Measurements from ENCODE around the gene SFXN5.

The SFXN5 gene

DNA sequence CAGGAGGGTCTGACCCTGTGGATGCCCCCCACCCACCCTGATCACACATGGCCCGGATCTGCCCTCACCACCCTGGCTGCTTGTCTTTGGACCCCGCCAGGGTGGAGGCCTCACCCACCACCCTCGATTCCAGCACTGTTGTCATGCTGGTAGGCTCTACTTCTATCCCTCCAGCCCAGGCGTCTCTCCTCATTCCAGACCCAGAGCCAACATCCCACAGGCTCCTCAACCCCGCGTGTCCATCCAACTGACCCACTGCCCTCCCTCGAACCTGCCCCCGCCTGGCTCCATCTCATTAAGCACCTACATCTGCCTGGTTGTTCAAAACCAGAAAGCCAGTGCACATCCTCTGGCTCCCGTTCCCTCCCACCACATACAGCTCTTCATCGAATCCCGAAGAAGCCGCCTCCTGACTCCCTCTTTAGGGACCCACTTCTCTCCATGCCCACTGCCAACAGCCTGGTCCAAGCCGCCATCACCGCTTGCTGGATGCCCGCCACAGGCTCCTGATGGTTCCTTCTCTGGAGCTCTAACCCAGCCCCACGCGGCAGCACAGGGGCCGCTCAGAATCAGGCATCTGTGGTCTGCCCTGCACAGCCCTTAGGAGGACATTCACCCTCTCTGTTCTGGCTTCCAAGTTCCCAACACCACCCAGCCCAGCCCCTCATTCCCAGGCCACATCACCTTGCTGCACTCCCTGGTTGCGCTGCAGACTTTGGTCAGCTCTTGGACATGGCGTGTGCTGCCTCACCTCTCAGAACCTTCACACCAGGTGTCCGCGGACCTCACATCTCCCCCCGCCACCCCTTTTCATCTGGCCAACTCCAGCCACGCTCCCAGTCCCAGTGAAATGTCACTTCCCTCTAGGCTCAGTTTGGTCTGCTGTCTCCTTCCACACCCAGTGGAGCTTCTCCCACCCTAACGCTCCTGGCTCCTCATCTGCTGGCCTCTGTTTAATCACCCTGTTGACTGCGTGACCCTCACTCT is 111.2 kb downstream of the SFXN5 start:
- Mint-ChIP-seq H3K36me3 (no peaks in the 10 kb centered on the region), H3K4me1 (no peaks in the 10 kb centered on the region), H3K27ac (no peak overlapping the region), H3K9me3 (no peaks in the 10 kb centered on the region), H3K27me3 (no peaks in the 10 kb centered on the region), H3K4me3 (no peak overlapping the region)

DNA sequence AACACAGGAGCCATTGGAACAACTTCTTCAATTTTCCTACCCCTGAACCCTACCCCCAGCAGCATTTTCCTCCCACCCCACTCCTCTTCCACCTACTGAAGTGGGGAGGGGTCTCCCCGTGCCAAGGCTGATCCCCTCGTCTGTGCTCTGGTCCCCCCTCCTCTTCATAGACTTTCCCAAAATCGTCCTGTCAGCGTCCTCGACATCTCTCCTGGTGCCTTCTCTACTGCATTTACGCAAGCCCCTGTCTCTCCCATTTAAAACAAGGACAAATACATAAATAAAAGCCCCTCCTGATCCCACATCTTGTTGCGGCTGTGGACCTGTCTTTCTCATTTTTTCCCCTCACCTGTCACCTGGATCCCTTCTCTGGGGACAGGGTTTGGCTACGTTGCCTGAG is 112.0 kb downstream of the SFXN5 start:
- Mint-ChIP-seq H3K9me3 (no peaks in the 10 kb centered on the region), H3K4me1 (peaks cover 1% of the 10 kb centered on the region), H3K36me3 (no peaks in the 10 kb centered on the region), H3K27me3 (no peaks in the 10 kb centered on the region), H3K27ac (no peak overlapping the region), H3K4me3 (no peak overlapping the region)

DNA sequence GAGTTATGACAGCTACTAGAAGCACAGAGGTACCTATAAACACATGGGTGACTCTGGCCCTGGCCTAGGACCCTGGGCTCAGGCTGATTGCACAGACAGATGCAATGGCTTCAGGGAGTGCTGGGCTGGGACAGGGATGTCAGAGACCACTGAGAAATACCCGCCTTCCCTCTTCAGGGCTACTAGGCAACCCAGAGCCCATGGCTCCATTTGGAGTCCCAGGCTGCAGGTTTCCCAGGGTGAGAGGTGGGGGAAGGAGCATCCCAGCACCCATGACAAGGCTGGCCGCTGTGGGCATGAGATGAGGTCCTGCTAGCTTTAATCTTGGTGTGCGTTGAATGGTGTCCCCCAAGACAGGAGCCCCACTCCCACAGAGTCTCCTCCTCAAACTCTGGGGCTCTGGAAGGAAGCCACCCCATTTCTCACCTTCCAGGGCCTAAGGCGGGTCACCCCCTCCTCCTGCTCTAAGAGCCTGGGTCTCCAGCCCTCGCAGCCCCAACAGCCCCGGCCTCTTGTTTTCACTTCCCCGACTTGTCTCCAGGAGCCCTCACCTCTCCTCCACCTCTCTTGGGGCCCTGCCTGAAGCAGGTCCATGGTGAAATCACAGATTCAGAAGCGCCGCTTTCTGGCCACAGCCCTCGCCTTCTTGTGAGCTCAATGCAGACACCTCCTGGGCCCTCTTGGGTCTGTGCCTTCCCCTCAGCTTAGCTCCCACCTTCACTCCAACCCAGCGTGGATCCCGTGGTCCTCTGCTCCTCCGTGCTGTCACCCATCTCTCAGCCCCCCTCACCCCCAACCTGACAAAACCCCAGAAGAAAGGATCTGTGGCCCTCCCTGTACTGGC is 112.7 kb downstream of the SFXN5 start:
- no peak overlapping the region for H3K4me3 Mint-ChIP-seq
- no peaks in the 10 kb centered on the region for H3K36me3 Mint-ChIP-seq
- no peak overlapping the region for H3K27ac Mint-ChIP-seq
- peaks cover 9% of the 10 kb centered on the region for H3K4me1 Mint-ChIP-seq
- no peaks in the 10 kb centered on the region for H3K27me3 Mint-ChIP-seq
- no peaks in the 10 kb centered on the region for H3K9me3 Mint-ChIP-seq

DNA sequence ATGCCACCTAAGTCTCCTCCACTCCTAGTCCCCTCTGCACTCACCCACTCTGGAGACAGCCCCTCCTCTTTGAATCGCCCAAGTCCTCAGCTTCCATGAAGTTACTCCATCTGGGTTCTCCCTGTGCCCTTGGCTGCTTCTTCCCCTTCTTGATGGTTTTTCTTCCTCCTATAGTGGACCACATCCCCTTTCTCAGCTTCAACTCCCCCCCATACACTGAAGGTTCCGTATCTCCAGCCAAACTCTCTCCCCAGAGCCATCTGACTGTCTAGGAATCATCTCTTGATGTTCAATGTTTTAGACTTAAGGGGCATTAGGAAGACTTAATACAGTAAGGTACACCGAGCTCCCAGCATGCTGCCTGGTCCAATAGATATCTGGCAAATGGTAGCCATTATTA is 114.6 kb downstream of the SFXN5 start:
- Mint-ChIP-seq H3K4me1 (peaks cover 15% of the 10 kb centered on the region), H3K27ac (no peak overlapping the region), H3K36me3 (no peaks in the 10 kb centered on the region), H3K9me3 (no peaks in the 10 kb centered on the region), H3K4me3 (no peak overlapping the region), H3K27me3 (no peaks in the 10 kb centered on the region)

- no peak overlapping the region for H3K4me3 Mint-ChIP-seq
- H3K27me3 Mint-ChIP-seq, result no peaks in the 10 kb centered on the region
- peaks cover 15% of the 10 kb centered on the region for H3K4me1 Mint-ChIP-seq
- no peak overlapping the region for H3K27ac Mint-ChIP-seq
- H3K9me3 Mint-ChIP-seq, result no peaks in the 10 kb centered on the region
- no peaks in the 10 kb centered on the region for H3K36me3 Mint-ChIP-seq
These were observed 115.5 kb downstream of the SFXN5 start for GRCh38 chr2:72956050-72956395.

DNA sequence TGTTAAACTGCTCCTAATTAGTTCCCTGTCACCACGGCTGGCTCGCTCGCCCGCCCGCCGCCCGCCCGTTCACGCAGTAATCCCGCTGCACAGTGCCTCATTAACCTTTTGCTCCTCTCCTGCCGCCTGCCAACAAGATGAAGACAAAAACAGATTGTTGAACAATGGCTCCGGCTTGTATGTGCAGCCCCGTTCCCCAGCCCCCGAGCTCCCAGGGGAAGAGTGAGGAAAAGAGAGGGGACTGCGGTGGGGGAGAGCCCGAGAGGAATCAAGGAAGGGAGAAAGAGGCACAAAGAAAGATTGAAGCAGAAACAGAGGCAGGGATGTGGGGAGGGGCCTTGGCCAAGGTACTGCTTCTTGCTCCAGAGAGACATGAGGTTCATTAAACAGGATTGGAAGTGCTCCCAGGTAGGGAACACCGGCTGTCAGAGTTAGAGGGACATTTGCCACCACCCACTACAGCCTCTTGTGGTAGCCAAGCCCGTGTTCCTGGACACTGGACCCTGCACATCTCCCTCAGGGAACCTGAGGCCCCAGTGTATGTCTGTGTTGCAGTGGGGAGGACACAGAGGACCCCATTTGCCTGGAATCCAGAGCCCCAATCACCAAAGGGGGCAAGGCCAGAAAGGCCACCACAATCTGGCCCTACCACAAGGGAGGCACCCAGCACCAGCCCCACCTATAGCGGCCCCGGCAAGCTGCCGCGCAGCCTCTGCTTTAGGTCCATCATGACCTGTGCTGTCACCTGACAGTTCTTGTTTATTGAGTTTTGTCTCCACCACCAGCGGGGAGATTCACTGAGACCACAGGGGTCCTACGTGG is 116.1 kb downstream of the SFXN5 start:
- no peak overlapping the region for H3K4me3 Mint-ChIP-seq

GRCh38 chr2:72954376-72955227 is 116.9 kb downstream of the SFXN5 start:
- peaks cover 15% of the 10 kb centered on the region for H3K4me1 Mint-ChIP-seq
- H3K36me3 Mint-ChIP-seq, result no peaks in the 10 kb centered on the region
- no peaks in the 10 kb centered on the region for H3K9me3 Mint-ChIP-seq
- no peak overlapping the region for H3K4me3 Mint-ChIP-seq
- no peak overlapping the region for H3K27ac Mint-ChIP-seq
- no peaks in the 10 kb centered on the region for H3K27me3 Mint-ChIP-seq

More for the DNA sequence above, 116.1 kb downstream of the SFXN5 start:
- Mint-ChIP-seq H3K27ac (no peak overlapping the region), H3K36me3 (no peaks in the 10 kb centered on the region), H3K27me3 (no peaks in the 10 kb centered on the region), H3K9me3 (no peaks in the 10 kb centered on the region), H3K4me1 (peaks cover 15% of the 10 kb centered on the region)

- no peaks in the 10 kb centered on the region for H3K9me3 Mint-ChIP-seq
- H3K4me1 Mint-ChIP-seq, result peaks cover 15% of the 10 kb centered on the region
- H3K27me3 Mint-ChIP-seq, result no peaks in the 10 kb centered on the region
- H3K36me3 Mint-ChIP-seq, result no peaks in the 10 kb centered on the region
- H3K27ac Mint-ChIP-seq, result peak overlapping the region; percentile 46
- H3K4me3 Mint-ChIP-seq, result peak overlapping the region; percentile 55
These were observed 117.5 kb downstream of the SFXN5 start for GRCh38 chr2:72953976-72954375.

GRCh38 chr2:72953528-72953927 is 118.0 kb downstream of the SFXN5 start:
- H3K4me1 Mint-ChIP-seq, result peaks cover 15% of the 10 kb centered on the region
- H3K4me3 Mint-ChIP-seq, result peak overlapping the region; percentile 5
- no peaks in the 10 kb centered on the region for H3K36me3 Mint-ChIP-seq
- no peaks in the 10 kb centered on the region for H3K9me3 Mint-ChIP-seq
- H3K27me3 Mint-ChIP-seq, result no peaks in the 10 kb centered on the region
- H3K27ac Mint-ChIP-seq, result no peak overlapping the region

- no peaks in the 10 kb centered on the region for H3K27me3 Mint-ChIP-seq
- H3K9me3 Mint-ChIP-seq, result no peaks in the 10 kb centered on the region
- H3K36me3 Mint-ChIP-seq, result no peaks in the 10 kb centered on the region
- H3K4me1 Mint-ChIP-seq, result peaks cover 15% of the 10 kb centered on the region
- no peak overlapping the region for H3K27ac Mint-ChIP-seq
- no peak overlapping the region for H3K4me3 Mint-ChIP-seq
These were observed 118.6 kb downstream of the SFXN5 start for GRCh38 chr2:72952961-72953360.

- H3K9me3 Mint-ChIP-seq, result no peaks in the 10 kb centered on the region
- H3K4me1 Mint-ChIP-seq, result peaks cover 15% of the 10 kb centered on the region
- no peak overlapping the region for H3K27ac Mint-ChIP-seq
- no peaks in the 10 kb centered on the region for H3K36me3 Mint-ChIP-seq
- no peaks in the 10 kb centered on the region for H3K27me3 Mint-ChIP-seq
- H3K4me3 Mint-ChIP-seq, result no peak overlapping the region
These were observed 119.2 kb downstream of the SFXN5 start for GRCh38 chr2:72952110-72952823.

DNA sequence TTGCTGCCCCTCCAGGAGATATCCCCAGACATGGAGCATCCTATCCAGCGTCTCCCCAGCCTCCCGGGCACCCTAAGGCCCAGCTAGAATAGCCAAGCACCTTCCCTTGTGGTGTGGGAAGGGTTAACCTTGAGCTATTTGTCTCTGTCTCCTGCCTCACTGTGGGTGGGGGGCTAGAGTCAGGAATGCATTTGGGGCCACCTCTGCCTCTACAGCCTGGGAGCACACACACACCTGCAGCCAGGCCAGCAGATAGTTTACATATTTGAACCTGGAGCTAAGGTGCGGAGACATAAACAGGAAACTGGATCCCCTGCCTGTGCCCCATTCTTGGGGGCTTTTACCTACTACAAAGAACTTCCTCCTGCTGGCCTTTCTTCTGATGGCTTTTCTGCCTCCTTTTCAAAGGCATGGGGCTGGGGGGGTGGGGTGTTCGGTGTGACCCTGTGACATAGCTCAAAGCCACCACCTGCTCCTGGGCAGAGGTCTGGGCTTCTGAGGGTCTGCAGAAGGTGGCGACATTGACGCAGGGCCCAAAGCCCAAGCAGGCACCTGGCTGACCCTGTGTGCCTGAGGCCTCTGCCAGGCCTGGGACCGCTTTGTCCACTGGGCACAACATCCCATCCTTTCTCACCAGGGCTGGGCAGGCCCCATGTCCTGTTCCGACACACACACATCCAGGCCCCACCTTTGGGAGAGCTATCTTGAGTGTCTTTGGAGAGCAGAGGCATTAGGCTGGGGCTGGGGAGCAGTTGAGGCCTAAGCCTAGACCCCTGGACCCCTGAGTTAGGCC is 120.0 kb downstream of the SFXN5 start:
- no peak overlapping the region for H3K27ac Mint-ChIP-seq
- no peaks in the 10 kb centered on the region for H3K9me3 Mint-ChIP-seq
- H3K27me3 Mint-ChIP-seq, result no peaks in the 10 kb centered on the region
- H3K4me3 Mint-ChIP-seq, result no peak overlapping the region
- peaks cover 15% of the 10 kb centered on the region for H3K4me1 Mint-ChIP-seq
- H3K36me3 Mint-ChIP-seq, result no peaks in the 10 kb centered on the region

DNA sequence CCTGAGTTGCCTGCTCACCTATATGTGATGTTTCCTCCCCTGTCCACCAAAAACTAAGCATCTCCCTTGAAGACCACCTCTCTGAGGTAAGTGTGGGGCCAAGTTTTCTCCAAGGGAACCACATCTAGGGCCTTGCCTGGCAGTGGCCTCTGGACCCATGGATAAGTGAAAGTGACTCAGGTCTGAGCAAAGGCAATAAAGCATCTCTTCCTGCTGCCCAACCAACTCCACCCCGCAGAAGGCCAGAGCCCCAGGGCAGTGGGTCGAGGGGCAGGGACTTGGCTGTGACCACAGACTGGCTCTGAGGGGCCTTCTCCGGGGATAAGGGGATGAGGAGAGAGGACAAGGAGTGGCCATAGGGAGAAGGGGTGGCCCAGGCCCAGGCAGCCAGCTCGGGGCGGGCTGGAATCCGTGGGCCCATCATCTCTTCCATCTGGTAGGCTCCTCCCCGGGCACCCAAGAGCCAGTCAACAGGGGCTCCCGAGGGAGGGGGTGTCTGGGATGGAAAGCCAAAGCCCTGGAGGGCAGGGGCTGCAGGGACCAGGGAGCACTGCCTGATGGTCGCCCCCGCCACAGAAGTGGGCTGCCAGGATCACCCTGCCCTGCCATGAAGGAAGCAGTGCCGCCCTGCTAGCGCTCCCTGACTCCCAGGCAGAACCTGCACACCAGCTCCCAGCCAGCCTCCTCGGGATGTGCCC is 120.8 kb downstream of the SFXN5 start:
- peaks cover 15% of the 10 kb centered on the region for H3K4me1 Mint-ChIP-seq
- no peak overlapping the region for H3K4me3 Mint-ChIP-seq
- H3K27me3 Mint-ChIP-seq, result no peaks in the 10 kb centered on the region
- H3K27ac Mint-ChIP-seq, result no peak overlapping the region
- no peaks in the 10 kb centered on the region for H3K36me3 Mint-ChIP-seq
- no peaks in the 10 kb centered on the region for H3K9me3 Mint-ChIP-seq
